ENCODE data around the gene FGFRL1.

DNA sequence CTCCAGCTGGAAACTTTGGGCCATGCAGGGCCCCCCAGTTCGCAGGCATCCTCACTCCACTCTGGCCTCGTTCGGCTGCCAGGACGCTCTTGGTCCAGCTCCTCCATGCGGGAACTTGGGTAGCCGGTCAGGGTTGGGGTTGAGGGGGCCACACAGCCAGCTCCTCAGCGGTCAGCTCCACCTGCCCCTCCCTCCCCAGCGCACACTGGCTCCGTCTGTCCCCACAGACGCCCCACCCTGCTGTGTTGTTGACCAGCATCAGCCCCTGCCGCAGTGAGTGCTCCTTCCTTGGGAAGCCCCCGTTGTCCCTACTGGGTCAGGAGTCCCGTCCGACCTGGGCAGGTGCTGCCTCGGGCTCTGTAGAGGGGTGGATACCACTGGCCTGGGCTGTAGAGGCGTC, 5.8 kb downstream of the FGFRL1 start:
- TF ChIP-seq JUND (CRISPR knock-in tag; IDR thresholded peaks at IDR 0.05): no peak
- TF ChIP-seq SUZ12 (IDR thresholded peaks at IDR 0.05; ENCODE audit: low read depth, low read length): no peak
- no peak for TF ChIP-seq ZZZ3 (CRISPR knock-in tag; IDR thresholded peaks at IDR 0.05; ENCODE audit: borderline replicate concordance)
- TF ChIP-seq KDM5A (IDR thresholded peaks at IDR 0.05; ENCODE audit: borderline replicate concordance, low read length): no peak
- no peak for TF ChIP-seq NR2C2 (CRISPR knock-in tag; IDR thresholded peaks at IDR 0.05; ENCODE audit: borderline replicate concordance)

Measured in HepG2 (cell line).